AG04450 (cell line): ENCODE data around the gene KCNH5. TPM values are rescaled to one million over a fixed set of nuclear protein-coding genes. Genes with fewer than 3 reads are reported as not detected.

Source experiments
- CTCF ChIA-PET: fragments of 300-600, 350-600 bp; formaldehyde crosslinking; extraction: SDS; loops from one replicate; lab custom pipeline; 2022; ENCODE audit warnings: antibody characterized with exemption, inconsistent platforms; lab: Charles Lee
- POLR2A ChIA-PET: fragments of 350-600 bp; formaldehyde crosslinking; extraction: SDS; loops from one replicate; lab custom pipeline; 2021; ENCODE audit warnings: antibody characterized with exemption, inconsistent platforms; lab: Yijun Ruan, JAX
- DNase-seq: peaks from one replicate; pipeline ENCODE4 v3.0.0-alpha.2; 2011; ENCODE audit warnings: low read depth, low spot score
- H3K27ac ChIP-seq: one replicate; pipeline ENCODE4 v1.5.1; 2012; ENCODE audit warnings: low read depth, low read length, control low read depth
- H3K27me3 ChIP-seq: one replicate; pipeline ENCODE4 v1.6.0; 2012; ENCODE audit warnings: low read length; ENCODE audit not compliant: control insufficient read depth, insufficient read depth
- H3K4me3 ChIP-seq: 2 replicates; pipeline ENCODE4 v1.5.1; 2011; ENCODE audit warnings: mild to moderate bottlenecking, low read depth, low read length, control low read depth
- H3K9me3 ChIP-seq: 2 replicates; pipeline ENCODE4 v1.5.1; 2012; ENCODE audit warnings: low read length; ENCODE audit not compliant: control insufficient read depth, insufficient read depth
- CTCF ChIP-seq: IDR thresholded peaks from 2 replicates; pipeline ENCODE4 v1.5.1; 2011; ENCODE audit warnings: low read depth, low read length, control low read depth, inconsistent platforms
- polyA plus RNA-seq: library from polyadenylated mRNA; depleted of rRNA; stranded (reverse); fragments of >200 nt; gene quantifications from 2 replicates; pipeline ENCODE4 v1.2.3, GENCODE V29; 2011

The KCNH5 gene
- polyA plus RNA-seq, 1 experiment, result 0.24 TPM

DNA sequence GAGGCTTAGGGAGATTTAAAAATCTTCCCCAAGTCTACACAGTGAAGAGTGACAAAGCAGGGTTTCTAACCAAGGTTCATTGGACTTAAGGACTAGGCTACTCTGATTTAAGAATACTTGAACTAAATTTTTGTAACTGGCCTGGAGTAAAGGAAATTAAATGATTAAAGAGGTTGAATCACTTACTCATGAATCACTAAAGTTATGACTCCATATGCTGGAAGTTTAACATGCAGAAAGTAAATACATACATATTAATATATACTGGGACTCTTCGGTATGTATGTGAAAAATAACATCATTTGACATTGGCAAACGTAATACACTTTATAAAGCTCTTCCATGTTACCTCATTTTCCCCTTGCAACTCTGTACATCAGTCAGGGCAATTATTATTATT lies 322.9 kb downstream of the KCNH5 start:
- ChIA-PET POLR2A (no interaction called here), CTCF (no interaction called here)
- H3K4me3 ChIP-seq, result no peak overlapping the region

DNA sequence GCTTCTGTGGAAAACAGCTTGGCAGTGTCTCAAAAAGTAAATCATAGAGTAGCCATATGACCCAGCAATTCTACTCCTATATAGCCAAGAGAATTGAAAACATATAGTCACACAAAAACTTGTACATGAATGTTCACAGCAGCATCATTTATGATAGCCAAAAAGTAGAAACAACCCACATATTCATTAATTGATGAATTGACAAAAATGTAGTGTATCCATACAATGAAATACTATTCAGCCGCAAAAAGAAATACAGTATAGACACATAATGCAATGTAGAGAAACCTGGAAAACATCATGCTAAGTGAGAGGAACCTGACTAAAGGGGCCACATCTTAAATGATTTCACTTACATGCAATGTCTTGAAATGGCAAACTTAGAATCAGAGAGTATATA lies 326.6 kb downstream of the KCNH5 start:
- Histone ChIP-seq H3K27me3 (no peaks in the 10 kb centered on the region), H3K4me3 (no peak overlapping the region), H3K9me3 (no peaks in the 10 kb centered on the region), H3K27ac (no peak overlapping the region)
- ChIA-PET CTCF (no interaction called here), POLR2A (no interaction called here)
- no peak for TF ChIP-seq CTCF
- no peak for DNase-seq

More for the DNA sequence above, 322.9 kb downstream of the KCNH5 start:
- no peak for TF ChIP-seq CTCF
- DNase-seq, result no peak
- Histone ChIP-seq H3K27ac (no peak overlapping the region), H3K9me3 (no peaks in the 10 kb centered on the region), H3K27me3 (no peaks in the 10 kb centered on the region)

DNA sequence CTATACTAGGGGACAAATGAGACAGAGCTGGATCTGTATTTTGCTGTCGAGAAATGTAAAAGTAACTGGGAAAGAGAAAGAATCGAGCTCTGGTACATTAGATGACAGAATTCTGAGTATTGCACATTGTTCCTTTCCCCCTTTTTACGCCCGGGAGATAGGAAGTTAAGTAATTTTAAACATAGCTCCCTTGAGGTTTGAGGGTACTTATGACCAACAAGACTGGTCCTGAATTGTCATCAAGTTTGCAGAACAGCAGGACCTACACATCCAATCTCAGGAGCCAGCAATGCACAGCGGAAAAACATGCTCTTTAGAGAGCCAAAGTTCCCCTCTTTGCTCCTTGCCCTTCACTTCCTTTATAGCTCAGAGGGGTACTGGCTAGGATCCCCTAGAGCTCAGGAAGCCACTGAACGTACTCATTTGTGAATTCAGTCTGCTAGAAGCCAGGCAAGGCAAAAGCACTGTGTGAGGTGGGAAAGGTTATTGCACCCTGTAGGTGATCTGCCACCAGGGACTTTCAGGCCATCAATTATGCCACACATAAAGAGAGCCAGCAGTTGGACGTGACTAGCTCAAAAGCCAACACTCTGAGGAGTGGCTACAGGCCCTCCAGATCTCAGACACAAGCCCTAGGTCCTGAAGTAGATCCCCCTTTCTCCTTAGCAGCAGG lies 333.8 kb downstream of the KCNH5 start:
- no peak for DNase-seq
- ChIA-PET CTCF (interaction anchor here (0.9 kb wide), 1 partner anchor 9 kb away, joined by 3 read pairs; no protein-coding TSS in a partner anchor), POLR2A (no interaction called here)
- Histone ChIP-seq H3K4me3 (no peak overlapping the region), H3K9me3 (no peaks in the 10 kb centered on the region), H3K27ac (no peak overlapping the region), H3K27me3 (no peaks in the 10 kb centered on the region)
- TF ChIP-seq CTCF, result no peak

- no peak for DNase-seq
- Histone ChIP-seq H3K4me3 (no peak overlapping the region), H3K27me3 (no peaks in the 10 kb centered on the region), H3K9me3 (no peaks in the 10 kb centered on the region), H3K27ac (no peak overlapping the region)
- no peak for TF ChIP-seq CTCF
- CTCF ChIA-PET, result no interaction called here
- POLR2A ChIA-PET, result no interaction called here
These were observed 334.4 kb downstream of the KCNH5 start for GRCh38 chr14:62710811-62711210.

GRCh38 chr14:62709773-62710172 lies 335.5 kb downstream of the KCNH5 start:
- Histone ChIP-seq H3K27ac (no peak overlapping the region), H3K27me3 (no peaks in the 10 kb centered on the region), H3K4me3 (no peak overlapping the region), H3K9me3 (no peaks in the 10 kb centered on the region)
- CTCF ChIA-PET, result no interaction called here
- POLR2A ChIA-PET, result no interaction called here
- DNase-seq, result no peak
- TF ChIP-seq CTCF, result no peak
